Fibroblast of lung (primary cell): Measurements from ENCODE around the gene RAB1A. TPM values are rescaled to one million over a fixed set of nuclear protein-coding genes. Genes with fewer than 3 reads are reported as not detected.

Experiments
- DNase-seq, 2 donors: peaks; one replicate each; pipeline versions ENCODE4 v3.0.0 to v3.0.0-alpha.2; 2010; ENCODE audit warnings: low read depth in 2 of 2
- H2AFZ ChIP-seq: 2 replicates; pipeline ENCODE4 v1.5.1; 2012; ENCODE audit warnings: low read length, control low read depth, inconsistent platforms
- H3K27ac ChIP-seq: 2 replicates; pipeline ENCODE4 v1.5.1; 2011; ENCODE audit warnings: low read length, control low read depth; ENCODE audit not compliant: insufficient read depth
- H3K27me3 ChIP-seq: 2 replicates; pipeline ENCODE4 v1.5.1; 2011; ENCODE audit warnings: mild to moderate bottlenecking, low read length; ENCODE audit not compliant: control insufficient read depth, insufficient read depth
- H3K36me3 ChIP-seq: 2 replicates; pipeline ENCODE4 v1.5.1; 2011; ENCODE audit warnings: low read length; ENCODE audit not compliant: control insufficient read depth, insufficient read depth
- H3K4me1 ChIP-seq: 2 replicates; pipeline ENCODE4 v1.5.1; 2011; ENCODE audit warnings: low read length; ENCODE audit not compliant: control insufficient read depth, insufficient read depth; ENCODE audit errors: extremely low read depth
- H3K4me2 ChIP-seq: 2 replicates; pipeline ENCODE4 v1.5.1; 2011; ENCODE audit warnings: low read length, control low read depth; ENCODE audit not compliant: insufficient read depth; ENCODE audit errors: extremely low read depth
- H3K4me3 ChIP-seq, 4 experiments: fragments of 200-600 bp in 1 of 4; sonication (generic) in 1 of 4; replicated peaks in 1 of 4; 2 replicates each; pipeline ENCODE4 v1.5.1; 2011 to 2016; ENCODE audit warnings: low read length in 4 of 4, low read depth in 3 of 4, mild to moderate bottlenecking in 3 of 4, control low read depth in 2 of 4, inconsistent platforms in 1 of 4, mixed read lengths in 1 of 4; ENCODE audit not compliant: insufficient read depth in 1 of 4; ENCODE audit errors: control extremely low read depth in 1 of 4
- H3K79me2 ChIP-seq: 2 replicates; pipeline ENCODE4 v1.5.1; 2012; ENCODE audit warnings: mild to moderate bottlenecking, low read length, inconsistent platforms; ENCODE audit not compliant: control insufficient read depth, insufficient read depth
- H3K9ac ChIP-seq: 2 replicates; pipeline ENCODE4 v1.5.1; 2011; ENCODE audit warnings: mild to moderate bottlenecking, low read length, control low read depth; ENCODE audit not compliant: insufficient read depth
- H3K9me3 ChIP-seq: 2 replicates; pipeline ENCODE4 v1.5.1; 2012; ENCODE audit warnings: low read depth, low read length; ENCODE audit not compliant: control insufficient read depth, insufficient read depth
- H4K20me1 ChIP-seq: 2 replicates; pipeline ENCODE4 v1.5.1; 2011; ENCODE audit warnings: low read length; ENCODE audit not compliant: control insufficient read depth, insufficient read depth; ENCODE audit errors: extremely low read depth
- EZH2 ChIP-seq: IDR thresholded peaks from 2 replicates; pipeline ENCODE4 v1.5.1; 2012; ENCODE audit warnings: low read length, control low read depth, mild to moderate bottlenecking; ENCODE audit errors: missing control alignments
- polyA plus RNA-seq, 2 donors: library from polyadenylated mRNA; depleted of rRNA in 1 of 2; stranded (reverse) in 1 of 2; unstranded in 1 of 2; fragments of >200 nt; gene quantifications; 2 replicates each; pipeline ENCODE4 v1.2.1, GENCODE V29; 2011 to 2012; ENCODE audit warnings: missing spikeins in 1 of 2
- total RNA-seq: library from RNA; depleted of rRNA; stranded (reverse); fragments of >200 nt; gene quantifications from 2 replicates; pipeline ENCODE4 v1.2.1, GENCODE V29; 2014
- TF ChIP-seq, protein P1 (sequence below), 2 donors: IDR thresholded peaks in 1 of 2; conservative IDR thresholded peaks in 1 of 2; 1 replicate in 1 of 2; 2 replicates in 1 of 2; pipeline ENCODE4 v1.5.1; 2011 to 2012; ENCODE audit warnings: low read length in 2 of 2, control low read depth in 1 of 2, inconsistent platforms in 1 of 2, low read depth in 1 of 2, mild to moderate bottlenecking in 1 of 2

The RAB1A gene
- total and polyA plus RNA-seq, 2 donors (not counting 1 experiment from before 2014, with no cell fraction given), result 89.8 to 289 TPM

DNA sequence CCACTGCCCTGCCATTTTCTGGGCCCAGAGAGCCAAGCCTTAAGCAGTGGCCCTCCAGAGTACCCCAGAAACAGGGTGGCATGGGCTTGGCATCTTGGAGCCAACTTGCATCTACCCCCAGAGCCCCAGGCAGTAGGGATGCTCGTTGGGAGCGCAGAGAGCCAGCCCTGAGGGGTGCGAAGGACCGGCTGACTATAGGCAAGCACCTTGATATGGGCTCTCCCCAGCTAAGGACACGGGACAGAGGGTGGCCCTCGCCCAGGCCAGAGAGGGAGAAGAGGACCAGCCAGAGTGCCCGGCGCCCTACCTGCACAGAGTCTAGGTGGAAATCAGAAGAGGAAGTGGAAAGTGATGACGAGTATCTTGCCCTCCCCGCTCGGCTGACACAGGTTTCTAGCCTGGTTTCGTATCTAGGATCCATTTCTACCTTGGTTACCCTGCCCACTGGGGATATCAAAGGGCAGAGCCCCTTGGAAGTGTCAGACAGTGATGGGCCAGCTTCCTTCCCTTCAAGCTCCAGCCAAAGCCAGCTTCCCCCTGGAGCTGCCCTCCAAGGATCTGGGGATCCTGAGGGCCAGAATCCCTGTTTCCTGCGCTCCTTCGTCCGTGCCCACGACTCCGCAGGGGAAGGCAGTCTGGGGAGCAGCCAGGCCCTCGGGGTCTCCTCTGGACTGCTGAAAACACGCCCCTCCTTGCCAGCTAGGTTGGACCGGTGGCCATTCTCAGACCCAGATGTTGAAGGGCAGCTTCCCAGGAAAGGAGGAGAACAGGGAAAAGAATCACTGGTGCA, 57.5 kb downstream of the RAB1A start:
- no peak overlapping the region for H2AFZ ChIP-seq
- DNase-seq, result no peak
- no peak overlapping the region for H3K4me2 ChIP-seq
- H3K27ac ChIP-seq, result no peak overlapping the region
- H3K79me2 ChIP-seq, result peaks cover 5% of the 10 kb centered on the region
- no peak overlapping the region for H3K9ac ChIP-seq
- H3K9me3 ChIP-seq, result no peaks in the 10 kb centered on the region
- H3K4me3 ChIP-seq, result no peak overlapping the region
- H4K20me1 ChIP-seq, result no peaks in the 10 kb centered on the region
- H3K27me3 ChIP-seq, result no peaks in the 10 kb centered on the region
- TF ChIP-seq, protein P1, sequence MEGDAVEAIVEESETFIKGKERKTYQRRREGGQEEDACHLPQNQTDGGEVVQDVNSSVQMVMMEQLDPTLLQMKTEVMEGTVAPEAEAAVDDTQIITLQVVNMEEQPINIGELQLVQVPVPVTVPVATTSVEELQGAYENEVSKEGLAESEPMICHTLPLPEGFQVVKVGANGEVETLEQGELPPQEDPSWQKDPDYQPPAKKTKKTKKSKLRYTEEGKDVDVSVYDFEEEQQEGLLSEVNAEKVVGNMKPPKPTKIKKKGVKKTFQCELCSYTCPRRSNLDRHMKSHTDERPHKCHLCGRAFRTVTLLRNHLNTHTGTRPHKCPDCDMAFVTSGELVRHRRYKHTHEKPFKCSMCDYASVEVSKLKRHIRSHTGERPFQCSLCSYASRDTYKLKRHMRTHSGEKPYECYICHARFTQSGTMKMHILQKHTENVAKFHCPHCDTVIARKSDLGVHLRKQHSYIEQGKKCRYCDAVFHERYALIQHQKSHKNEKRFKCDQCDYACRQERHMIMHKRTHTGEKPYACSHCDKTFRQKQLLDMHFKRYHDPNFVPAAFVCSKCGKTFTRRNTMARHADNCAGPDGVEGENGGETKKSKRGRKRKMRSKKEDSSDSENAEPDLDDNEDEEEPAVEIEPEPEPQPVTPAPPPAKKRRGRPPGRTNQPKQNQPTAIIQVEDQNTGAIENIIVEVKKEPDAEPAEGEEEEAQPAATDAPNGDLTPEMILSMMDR (conservative IDR thresholded peaks at IDR 0.05 in 1 of 2, IDR thresholded peaks at IDR 0.05 in 1 of 2; ENCODE audit: low read depth in 1 of 2, low read length in 2 of 2), result no peak
- TF ChIP-seq EZH2, result no peak
- peaks cover 22% of the 10 kb centered on the region for H3K4me1 ChIP-seq
- peaks cover 14% of the 10 kb centered on the region for H3K36me3 ChIP-seq

DNA sequence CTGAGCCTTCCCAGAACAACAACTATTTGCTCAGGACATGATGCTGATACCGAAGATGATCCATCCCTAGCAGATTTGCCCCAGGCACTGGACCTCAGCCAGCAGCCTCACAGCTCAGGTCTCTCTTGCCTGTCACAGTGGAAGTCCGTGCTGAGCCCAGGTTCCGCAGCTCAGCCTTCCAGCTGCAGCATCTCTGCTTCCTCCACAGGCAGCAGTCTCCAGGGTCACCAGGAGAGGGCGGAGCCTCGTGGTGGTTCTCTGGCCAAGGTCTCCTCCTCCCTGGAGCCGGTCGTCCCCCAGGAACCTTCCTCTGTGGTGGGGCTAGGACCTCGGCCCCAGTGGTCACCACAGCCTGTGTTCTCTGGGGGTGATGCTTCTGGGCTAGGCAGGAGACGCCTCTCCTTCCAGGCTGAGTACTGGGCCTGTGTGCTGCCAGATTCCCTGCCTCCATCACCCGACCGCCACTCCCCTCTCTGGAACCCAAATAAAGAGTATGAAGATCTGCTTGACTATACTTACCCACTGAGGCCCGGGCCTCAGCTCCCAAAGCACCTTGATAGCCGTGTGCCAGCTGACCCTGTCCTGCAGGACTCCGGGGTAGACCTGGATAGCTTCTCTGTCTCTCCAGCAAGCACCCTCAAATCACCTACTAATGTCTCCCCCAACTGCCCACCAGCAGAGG, 58.3 kb downstream of the RAB1A start:
- Histone ChIP-seq H3K79me2 (peaks cover 5% of the 10 kb centered on the region), H3K4me1 (peaks cover 20% of the 10 kb centered on the region), H3K4me3 (no peak overlapping the region), H3K36me3 (peaks cover 14% of the 10 kb centered on the region), H3K4me2 (no peak overlapping the region), H2AFZ (no peak overlapping the region), H3K27me3 (no peaks in the 10 kb centered on the region), H3K27ac (no peak overlapping the region), H3K9me3 (no peaks in the 10 kb centered on the region), H3K9ac (no peak overlapping the region), H4K20me1 (no peaks in the 10 kb centered on the region)
- DNase-seq, result no peak
- no peak for TF ChIP-seq EZH2
- TF ChIP-seq, protein P1 (conservative IDR thresholded peaks at IDR 0.05 in 1 of 2, IDR thresholded peaks at IDR 0.05 in 1 of 2; ENCODE audit: low read depth in 1 of 2, low read length in 2 of 2), result peak; percentile 13 to 25

DNA sequence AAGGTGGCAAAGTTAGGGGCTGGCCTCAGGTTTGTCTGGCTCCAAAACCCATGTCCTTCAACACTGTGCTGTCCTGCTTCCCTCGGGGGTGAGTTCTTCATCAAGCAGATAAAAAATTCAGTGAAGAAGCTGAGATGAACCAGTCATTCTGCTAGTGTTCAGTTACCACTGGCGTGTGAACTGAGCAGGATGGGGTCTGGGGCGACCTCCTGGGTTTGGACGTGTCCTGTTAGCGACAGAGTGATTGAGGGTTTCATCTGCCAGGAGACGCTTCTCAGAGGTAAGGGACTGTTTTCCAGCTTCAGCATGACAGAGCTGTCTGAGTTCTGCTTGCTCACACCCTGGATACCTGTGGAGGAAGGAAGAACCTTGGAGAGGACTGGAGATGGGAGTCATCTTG, 59.0 kb downstream of the RAB1A start:
- Histone ChIP-seq H3K9ac (no peak overlapping the region), H3K79me2 (peaks cover 5% of the 10 kb centered on the region), H3K4me3 (no peak overlapping the region), H4K20me1 (no peaks in the 10 kb centered on the region), H3K27ac (peak overlapping the region; percentile 37), H3K4me1 (peaks cover 18% of the 10 kb centered on the region), H3K9me3 (no peaks in the 10 kb centered on the region), H3K4me2 (no peak overlapping the region), H2AFZ (no peak overlapping the region), H3K27me3 (no peaks in the 10 kb centered on the region), H3K36me3 (peaks cover 14% of the 10 kb centered on the region)
- no peak for TF ChIP-seq EZH2
- TF ChIP-seq, protein P1 (conservative IDR thresholded peaks at IDR 0.05 in 1 of 2, IDR thresholded peaks at IDR 0.05 in 1 of 2; ENCODE audit: low read depth in 1 of 2, low read length in 2 of 2), result no peak
- no peak for DNase-seq
